HAP-1 (cell line): ENCODE results near the gene APBB2.
"Not testable (repeated sequence)": the region's sequence is repeated elsewhere in the genome, so short reads cannot be mapped to it uniquely, and the experiment has no call there.

Source experiments
- DNase-seq, 2 experiments: peaks; one replicate each; pipeline ENCODE4 v3.0.0-alpha.2; 2016 to 2020; ENCODE audit warnings: low spot score in 2 of 2
- H3K27me3 ChIP-seq: fragments of 250-450 bp; sonication (Bioruptor Pico); 2 replicates; pipeline ENCODE4 v1.5.1; 2020; ENCODE audit warnings: low read depth, mild to moderate bottlenecking, moderate library complexity
- H3K36me3 ChIP-seq: fragments of 250-450 bp; sonication (Bioruptor Pico); replicated peaks from 2 replicates; pipeline ENCODE4 v1.5.1; 2020; ENCODE audit warnings: mild to moderate bottlenecking
- H3K4me1 ChIP-seq: fragments of 250-450 bp; sonication (Bioruptor Pico); 2 replicates; pipeline ENCODE4 v1.5.1; 2020; ENCODE audit warnings: mild to moderate bottlenecking
- H3K4me3 ChIP-seq: fragments of 250-450 bp; sonication (Bioruptor Pico); 2 replicates; pipeline ENCODE4 v1.5.1; 2020; ENCODE audit warnings: mild to moderate bottlenecking, moderate library complexity
- H3K9me3 ChIP-seq: fragments of 250-450 bp; sonication (Bioruptor Pico); 2 replicates; pipeline ENCODE4 v1.5.1; 2020; ENCODE audit warnings: mild to moderate bottlenecking, moderate library complexity
- in situ Hi-C: fragments of 300-500 bp; cut with MboI; formaldehyde crosslinking; loops from 3 replicates; pipeline ENCODE4 v1.14.3; 2020; ENCODE audit warnings: low sequenced_read_pairs, inconsistent platforms, mixed read lengths

APBB2 gene

GRCh38 chr4:41049176-41049575 is 165.2 kb downstream of the APBB2 start:
- H3K36me3 ChIP-seq, DNase-seq, H3K4me1 ChIP-seq, H3K9me3 ChIP-seq, H3K27me3 ChIP-seq, H3K4me3 ChIP-seq, in situ Hi-C loops: not testable (repeated sequence)

GRCh38 chr4:41044791-41045190 is 169.6 kb downstream of the APBB2 start:
- H3K4me1 ChIP-seq: peaks cover 7% of the 10 kb centered on the region
- H3K27me3 ChIP-seq: no peaks in the 10 kb centered on the region
- no peaks in the 10 kb centered on the region for H3K36me3 ChIP-seq
- DNase-seq: no peak
- H3K9me3 ChIP-seq: peaks cover 4% of the 10 kb centered on the region
- H3K4me3 ChIP-seq: no peak overlapping the region
- in situ Hi-C loops: no loop called here

GRCh38 chr4:41044165-41044564 is 170.2 kb downstream of the APBB2 start:
- no peak for DNase-seq
- H3K4me1 ChIP-seq: peaks cover 7% of the 10 kb centered on the region
- no peaks in the 10 kb centered on the region for H3K27me3 ChIP-seq
- in situ Hi-C loops: no loop called here
- no peaks in the 10 kb centered on the region for H3K36me3 ChIP-seq
- peaks cover 4% of the 10 kb centered on the region for H3K9me3 ChIP-seq
- no peak overlapping the region for H3K4me3 ChIP-seq

- Histone ChIP-seq H3K36me3 (no peaks in the 10 kb centered on the region), H3K4me1 (peaks cover 7% of the 10 kb centered on the region), H3K9me3 (peaks cover 4% of the 10 kb centered on the region), H3K27me3 (no peaks in the 10 kb centered on the region), H3K4me3 (no peak overlapping the region)
- DNase-seq: no peak
- in situ Hi-C loops: no loop called here
Measured at GRCh38 chr4:41043465-41043864, 170.9 kb downstream of the APBB2 start.

- Histone ChIP-seq H3K4me3 (no peak overlapping the region), H3K4me1 (peaks cover 7% of the 10 kb centered on the region), H3K9me3 (peaks cover 4% of the 10 kb centered on the region), H3K36me3 (no peaks in the 10 kb centered on the region), H3K27me3 (no peaks in the 10 kb centered on the region)
- in situ Hi-C loops: no loop called here
- no peak for DNase-seq
Measured at GRCh38 chr4:41041551-41041950, 172.8 kb downstream of the APBB2 start.

GRCh38 chr4:41039317-41039716 is 175.0 kb downstream of the APBB2 start:
- H3K4me1 ChIP-seq: peaks cover 7% of the 10 kb centered on the region
- DNase-seq: no peak
- no peaks in the 10 kb centered on the region for H3K27me3 ChIP-seq
- no peak overlapping the region for H3K4me3 ChIP-seq
- in situ Hi-C loops: no loop called here
- H3K36me3 ChIP-seq: no peaks in the 10 kb centered on the region
- H3K9me3 ChIP-seq: no peaks in the 10 kb centered on the region

- Histone ChIP-seq H3K27me3 (no peaks in the 10 kb centered on the region), H3K4me3 (no peak overlapping the region), H3K4me1 (peaks cover 4% of the 10 kb centered on the region; the same call in 1 of the 2 replicates), H3K36me3 (no peaks in the 10 kb centered on the region), H3K9me3 (no peaks in the 10 kb centered on the region)
- no peak for DNase-seq
- in situ Hi-C loops: no loop called here
Measured at GRCh38 chr4:41038304-41038703, 176.0 kb downstream of the APBB2 start.

GRCh38 chr4:41029098-41029497 is 185.2 kb downstream of the APBB2 start:
- Histone ChIP-seq H3K36me3 (no peaks in the 10 kb centered on the region), H3K4me3 (no peak overlapping the region), H3K27me3 (no peaks in the 10 kb centered on the region), H3K4me1 (peaks cover 8% of the 10 kb centered on the region), H3K9me3 (peaks cover 16% of the 10 kb centered on the region)
- in situ Hi-C loops: no loop called here
- DNase-seq: no peak

GRCh38 chr4:41028392-41029076 is 185.8 kb downstream of the APBB2 start:
- Histone ChIP-seq H3K36me3 (no peaks in the 10 kb centered on the region), H3K27me3 (no peaks in the 10 kb centered on the region), H3K9me3 (peaks cover 16% of the 10 kb centered on the region), H3K4me1 (peaks cover 4% of the 10 kb centered on the region; the same call in 1 of the 2 replicates), H3K4me3 (no peak overlapping the region)
- DNase-seq: no peak
- in situ Hi-C loops: no loop called here

GRCh38 chr4:41026971-41027370 is 187.4 kb downstream of the APBB2 start:
- in situ Hi-C loops: no loop called here
- H3K4me3 ChIP-seq: no peak overlapping the region
- H3K27me3 ChIP-seq: no peaks in the 10 kb centered on the region
- peaks cover 4% of the 10 kb centered on the region; the same call in 1 of the 2 replicates for H3K4me1 ChIP-seq
- H3K9me3 ChIP-seq: peaks cover 16% of the 10 kb centered on the region
- DNase-seq: no peak
- no peaks in the 10 kb centered on the region for H3K36me3 ChIP-seq

- Histone ChIP-seq H3K36me3 (no peaks in the 10 kb centered on the region), H3K4me1 (peaks cover 4% of the 10 kb centered on the region; the same call in 1 of the 2 replicates), H3K4me3 (no peak overlapping the region), H3K9me3 (peaks cover 16% of the 10 kb centered on the region), H3K27me3 (no peaks in the 10 kb centered on the region)
- no peak for DNase-seq
- in situ Hi-C loops: no loop called here
Measured at GRCh38 chr4:41025824-41026223, 188.5 kb downstream of the APBB2 start.

- in situ Hi-C loops: no loop called here
- H3K36me3 ChIP-seq: no peaks in the 10 kb centered on the region
- no peak overlapping the region for H3K4me3 ChIP-seq
- H3K9me3 ChIP-seq: peaks cover 16% of the 10 kb centered on the region
- peaks cover 4% of the 10 kb centered on the region; the same call in 1 of the 2 replicates for H3K4me1 ChIP-seq
- peak in 1 of 2 experiments; percentile 12 for DNase-seq
- no peaks in the 10 kb centered on the region for H3K27me3 ChIP-seq
Measured at GRCh38 chr4:41024556-41025491, 189.5 kb downstream of the APBB2 start.

- Histone ChIP-seq H3K4me3 (no peak overlapping the region), H3K27me3 (no peaks in the 10 kb centered on the region), H3K36me3 (no peaks in the 10 kb centered on the region), H3K9me3 (peaks cover 16% of the 10 kb centered on the region), H3K4me1 (peaks cover 10% of the 10 kb centered on the region)
- DNase-seq: no peak
- in situ Hi-C loops: no loop called here
Measured at GRCh38 chr4:41022116-41022515, 192.2 kb downstream of the APBB2 start.
